DMS 273 treated with DMSO at 0.1 percent for 48 hours (cell line): ENCODE data around the gene NT5M.

Experiments used
- DNase-seq: peaks from one replicate; lab custom pipeline; 2025; lab: John Stamatoyannopoulos, UW

Gene NT5M

DNA sequence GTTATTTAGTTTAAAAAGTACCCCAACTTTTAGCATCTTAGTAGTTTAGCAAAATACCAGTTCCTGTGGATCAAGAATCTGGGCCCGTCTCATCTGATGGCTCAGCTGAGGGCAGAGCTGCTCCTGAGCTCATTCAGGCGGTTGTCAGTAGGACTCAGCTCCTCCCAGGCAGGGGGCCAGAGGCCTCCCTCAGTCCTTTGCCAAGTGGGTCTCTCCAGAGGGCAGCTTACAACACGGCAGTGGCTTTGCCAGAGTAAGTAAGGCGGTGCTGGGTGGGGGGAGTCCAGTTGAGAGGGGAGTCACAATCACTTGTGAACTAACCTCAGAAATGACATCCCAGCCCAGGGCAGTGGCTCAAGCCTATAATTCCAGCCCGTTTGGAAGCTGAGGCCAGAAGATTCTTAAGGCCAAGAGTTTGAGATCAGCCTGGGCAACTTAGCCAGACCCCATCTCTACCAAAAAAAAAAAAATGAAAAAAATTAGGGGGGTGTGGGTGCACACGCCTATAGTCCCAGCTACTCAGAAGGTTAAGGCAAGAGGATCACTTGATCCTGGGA lies 92.2 kb downstream of the NT5M start:
- no peak for DNase-seq

DNA sequence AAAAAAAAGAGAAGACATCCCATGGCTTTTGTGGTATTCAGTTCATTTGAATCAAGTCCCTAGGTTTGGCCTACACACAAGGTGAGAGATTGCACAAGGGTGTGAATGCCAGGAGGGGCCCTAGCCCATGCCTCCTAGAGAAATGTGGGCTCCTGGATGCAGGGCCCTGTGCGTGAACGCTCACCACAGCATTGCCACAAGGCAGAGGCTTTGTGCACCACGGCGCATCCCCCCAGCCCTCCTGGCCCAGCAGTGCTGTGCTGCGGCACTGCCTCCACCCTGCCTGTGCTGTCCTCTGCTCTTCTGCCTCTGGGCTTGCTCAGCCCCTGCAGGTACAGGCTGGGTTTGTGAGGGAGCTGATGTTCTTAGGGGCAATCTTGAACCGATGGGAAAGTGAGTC lies 92.7 kb downstream of the NT5M start:
- DNase-seq = no peak
